HG03575 (cell line): ENCODE results near the gene OR2Z1.
"Not testable (repeated sequence)": the region's sequence is repeated elsewhere in the genome, so short reads cannot be mapped to it uniquely, and the experiment has no call there.

Experiments
- ATAC-seq: cut with Tn5 transposase; IDR thresholded peaks from one replicate; pipeline ENCODE4 v1.9.1; 2021; ENCODE audit not compliant: unreplicated experiment, insufficient number of reproducible peaks, low FRiP score; ENCODE audit errors: extremely low read depth

OR2Z1 gene

DNA sequence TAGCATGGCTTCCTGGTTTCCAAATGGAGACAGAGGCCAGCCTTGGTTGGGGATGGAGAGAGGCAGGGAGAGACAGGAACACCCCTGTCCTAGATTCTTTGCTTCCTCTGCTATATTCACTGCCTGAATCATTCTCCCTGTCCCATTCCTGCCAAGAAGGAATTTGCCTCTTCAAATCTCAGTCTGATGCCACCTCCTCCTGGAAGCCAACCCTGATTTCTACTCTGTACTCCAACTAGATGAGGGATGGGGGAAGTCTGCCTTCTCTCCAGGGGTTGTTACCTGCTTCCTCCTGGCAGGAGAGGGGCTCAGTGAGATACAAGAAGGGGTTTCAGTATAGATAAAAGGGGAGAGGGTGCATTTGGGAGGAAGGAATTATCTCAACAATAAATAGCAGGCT, 21.5 kb upstream of the OR2Z1 start:
- no peak for ATAC-seq

DNA sequence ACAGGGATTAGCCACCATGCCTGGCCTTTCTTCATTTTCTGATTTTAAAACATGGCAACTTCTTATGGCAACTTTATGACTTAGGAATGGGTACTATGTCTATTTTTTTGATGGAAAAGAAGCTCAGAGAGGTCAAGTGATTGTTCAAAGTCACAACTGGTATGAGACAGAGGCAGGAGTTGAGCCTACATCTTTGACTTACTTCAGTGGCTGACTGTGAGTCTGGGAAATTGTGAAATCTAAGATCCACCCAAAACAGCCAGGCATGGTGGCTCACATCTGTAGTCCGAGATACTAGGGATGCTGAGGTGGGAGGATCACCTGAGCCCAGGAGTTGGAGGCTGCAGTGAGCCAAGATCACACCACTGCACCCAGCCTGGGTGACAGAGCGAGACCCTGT, 20.5 kb upstream of the OR2Z1 start:
- ATAC-seq, result no peak

DNA sequence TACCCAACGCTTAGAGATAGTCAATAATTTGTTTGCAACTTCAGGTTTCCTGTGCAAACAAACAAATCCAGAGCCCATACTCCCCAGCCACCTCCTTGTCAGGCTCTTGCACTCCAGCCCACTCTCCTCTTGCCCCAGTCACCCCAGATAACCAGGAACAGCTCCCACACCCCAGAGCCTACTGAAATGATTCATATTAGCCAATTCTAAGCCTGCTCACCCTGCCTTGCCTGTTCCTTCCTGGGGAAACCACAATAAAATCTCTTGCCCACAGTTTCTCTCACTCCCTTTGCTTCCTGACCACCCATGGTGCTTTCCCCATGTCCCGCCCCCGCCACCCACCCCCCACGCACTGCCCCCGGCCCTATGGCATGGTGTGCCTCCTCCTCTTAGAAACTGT, 19.1 kb upstream of the OR2Z1 start:
- ATAC-seq, result no peak

DNA sequence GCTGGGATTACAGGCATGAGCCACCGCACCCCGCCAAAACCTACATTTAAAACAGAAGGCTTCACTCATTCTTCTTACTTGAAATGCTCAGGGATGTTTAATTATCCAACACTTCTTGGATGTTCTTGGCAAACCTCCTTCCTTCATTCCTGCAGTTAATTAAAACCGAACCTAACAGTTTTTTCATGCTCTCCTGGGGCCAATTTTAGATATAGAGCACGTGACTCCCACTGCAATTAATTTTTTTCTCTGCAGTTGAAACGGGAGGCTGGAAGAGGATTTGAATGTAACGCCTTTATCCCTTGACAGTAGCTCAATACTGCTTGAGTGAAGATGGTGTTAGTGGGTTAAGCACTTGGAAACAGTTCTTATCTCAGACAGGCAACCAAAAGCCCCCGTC, 18.2 kb upstream of the OR2Z1 start:
- ATAC-seq, result no peak

DNA sequence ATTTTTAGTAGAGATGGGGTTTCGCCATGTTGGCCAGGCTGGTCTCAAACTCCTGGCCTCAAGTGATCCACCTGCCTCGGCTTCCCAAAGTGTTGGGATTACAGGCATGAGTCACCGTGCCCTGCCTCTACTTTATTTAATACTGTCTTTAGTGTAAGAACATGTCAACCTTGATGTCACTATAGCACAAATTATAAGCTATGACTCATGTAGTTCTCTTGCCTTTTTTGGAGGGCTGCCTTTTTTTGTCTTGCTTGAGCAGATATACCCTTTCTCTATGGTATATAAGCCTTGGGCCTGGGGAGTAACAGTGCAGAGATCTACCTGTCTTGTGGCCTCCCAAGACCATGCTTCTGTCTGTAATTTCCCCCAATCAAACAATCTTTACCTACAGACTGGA, 16.1 kb upstream of the OR2Z1 start:
- not testable (repeated sequence) for ATAC-seq

DNA sequence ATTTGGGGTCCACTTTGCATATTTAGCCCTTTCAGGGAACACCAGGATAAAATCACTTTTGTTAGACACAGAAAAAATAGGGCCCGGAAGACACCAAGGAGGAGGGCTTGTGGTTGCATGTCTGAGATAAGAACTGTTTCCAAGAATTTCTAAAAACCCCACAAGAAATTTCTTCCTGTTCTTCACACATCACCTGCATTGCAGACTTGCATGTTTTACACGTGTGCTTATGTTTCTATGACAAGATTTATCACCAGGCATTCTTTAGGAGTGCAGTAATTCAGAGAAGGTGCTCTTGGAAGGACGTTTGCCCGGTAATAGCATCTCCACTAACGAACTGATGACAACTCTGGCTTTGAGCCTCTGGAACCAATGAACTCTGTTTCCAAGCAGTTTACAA, 15.7 kb upstream of the OR2Z1 start:
- no peak for ATAC-seq

DNA sequence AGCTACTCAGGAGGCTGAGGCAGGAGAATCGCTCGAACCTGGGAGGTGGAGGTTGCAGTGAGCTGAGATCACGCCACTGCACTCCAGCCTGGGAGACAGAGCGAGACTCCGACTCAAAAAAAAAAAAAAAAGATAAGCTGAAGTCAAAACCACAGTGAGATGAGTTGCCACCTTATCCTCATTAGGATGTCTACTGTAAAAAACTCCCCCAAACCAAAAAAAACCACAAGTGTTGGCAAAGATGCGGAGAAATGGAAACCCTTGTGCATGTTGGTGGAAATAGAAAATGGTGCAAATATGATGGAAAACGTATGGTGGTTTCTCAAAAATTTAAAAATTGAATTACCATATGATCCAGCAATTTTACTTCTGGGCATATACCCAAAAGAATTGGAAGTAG, 11.1 kb upstream of the OR2Z1 start:
- ATAC-seq, result not testable (repeated sequence)

DNA sequence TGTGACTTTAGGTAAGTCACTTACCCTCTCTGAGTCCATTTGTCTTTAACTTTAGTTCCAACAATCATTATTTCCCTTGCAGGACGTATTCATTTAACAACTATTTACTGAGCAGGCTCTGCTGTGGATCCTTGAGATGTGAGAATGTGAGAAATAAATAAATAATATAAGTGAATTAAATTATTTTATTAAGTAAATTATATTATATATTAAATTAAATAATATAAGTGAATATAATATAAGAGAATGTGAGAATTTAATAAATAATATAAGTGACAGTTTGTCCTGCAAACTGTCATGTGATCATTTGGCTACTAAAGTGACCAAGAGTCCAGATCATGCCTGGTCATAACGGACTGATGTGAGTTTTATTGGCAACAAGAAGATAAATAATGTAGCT, 598 bp downstream of the OR2Z1 start:
- ATAC-seq, result no peak

DNA sequence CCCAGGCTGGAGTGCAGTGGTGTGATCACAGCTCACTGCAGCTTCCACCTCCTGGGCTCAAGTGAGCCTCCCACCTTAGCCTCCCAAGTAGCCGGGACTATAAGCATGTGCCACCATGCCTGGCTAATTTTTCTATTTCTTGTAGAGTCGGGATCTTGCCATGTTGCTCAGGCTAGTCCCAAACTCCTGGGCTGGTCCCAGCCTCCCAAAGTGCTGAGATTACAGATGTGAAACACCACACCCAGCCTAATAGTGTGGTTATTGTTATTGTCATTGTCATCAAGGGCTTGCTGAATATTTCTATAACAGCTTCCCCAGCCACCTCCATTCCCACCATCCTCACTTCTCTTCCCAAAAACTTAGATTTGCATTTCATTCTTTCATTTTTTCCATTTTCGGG, 2.8 kb downstream of the OR2Z1 start:
- no peak for ATAC-seq

DNA sequence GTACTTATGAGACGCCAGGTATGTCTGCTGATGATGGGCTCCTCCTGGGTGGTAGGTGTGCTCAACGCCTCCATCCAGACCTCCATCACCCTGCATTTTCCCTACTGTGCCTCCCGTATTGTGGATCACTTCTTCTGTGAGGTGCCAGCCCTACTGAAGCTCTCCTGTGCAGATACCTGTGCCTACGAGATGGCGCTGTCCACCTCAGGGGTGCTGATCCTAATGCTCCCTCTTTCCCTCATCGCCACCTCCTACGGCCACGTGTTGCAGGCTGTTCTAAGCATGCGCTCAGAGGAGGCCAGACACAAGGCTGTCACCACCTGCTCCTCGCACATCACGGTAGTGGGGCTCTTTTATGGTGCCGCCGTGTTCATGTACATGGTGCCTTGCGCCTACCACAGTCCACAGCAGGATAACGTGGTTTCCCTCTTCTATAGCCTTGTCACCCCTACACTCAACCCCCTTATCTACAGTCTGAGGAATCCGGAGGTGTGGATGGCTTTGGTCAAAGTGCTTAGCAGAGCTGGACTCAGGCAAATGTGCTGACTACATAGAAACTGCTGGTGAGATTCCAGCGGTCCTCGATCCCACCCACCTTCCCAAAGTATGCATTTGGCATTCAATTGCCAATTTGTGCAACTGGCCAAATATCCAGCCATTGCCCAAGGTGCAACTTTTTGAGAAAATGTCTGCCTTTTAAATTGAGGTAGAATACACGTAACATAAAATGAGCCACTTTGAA, 10.2 kb downstream of the OR2Z1 start:
- ATAC-seq, result no peak

DNA sequence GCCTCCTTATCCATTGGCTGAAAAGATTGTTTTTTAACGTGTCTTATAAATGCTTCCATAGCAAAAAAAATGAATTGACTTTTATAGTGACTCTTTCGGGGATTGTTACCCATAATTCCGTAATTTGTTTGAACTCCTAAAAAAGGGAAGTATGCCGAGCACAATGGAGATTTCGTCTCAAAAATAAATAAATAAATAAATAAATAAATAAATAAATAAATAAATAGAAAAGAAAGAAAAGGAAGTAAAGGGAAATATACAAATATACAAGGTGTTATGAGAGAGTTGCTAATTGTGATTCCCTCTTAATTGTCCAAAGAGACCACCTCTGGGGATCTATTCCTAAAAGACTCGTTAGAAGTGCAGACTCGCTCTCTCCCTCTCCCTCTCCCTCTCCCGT, 16.9 kb downstream of the OR2Z1 start:
- ATAC-seq, result no peak

DNA sequence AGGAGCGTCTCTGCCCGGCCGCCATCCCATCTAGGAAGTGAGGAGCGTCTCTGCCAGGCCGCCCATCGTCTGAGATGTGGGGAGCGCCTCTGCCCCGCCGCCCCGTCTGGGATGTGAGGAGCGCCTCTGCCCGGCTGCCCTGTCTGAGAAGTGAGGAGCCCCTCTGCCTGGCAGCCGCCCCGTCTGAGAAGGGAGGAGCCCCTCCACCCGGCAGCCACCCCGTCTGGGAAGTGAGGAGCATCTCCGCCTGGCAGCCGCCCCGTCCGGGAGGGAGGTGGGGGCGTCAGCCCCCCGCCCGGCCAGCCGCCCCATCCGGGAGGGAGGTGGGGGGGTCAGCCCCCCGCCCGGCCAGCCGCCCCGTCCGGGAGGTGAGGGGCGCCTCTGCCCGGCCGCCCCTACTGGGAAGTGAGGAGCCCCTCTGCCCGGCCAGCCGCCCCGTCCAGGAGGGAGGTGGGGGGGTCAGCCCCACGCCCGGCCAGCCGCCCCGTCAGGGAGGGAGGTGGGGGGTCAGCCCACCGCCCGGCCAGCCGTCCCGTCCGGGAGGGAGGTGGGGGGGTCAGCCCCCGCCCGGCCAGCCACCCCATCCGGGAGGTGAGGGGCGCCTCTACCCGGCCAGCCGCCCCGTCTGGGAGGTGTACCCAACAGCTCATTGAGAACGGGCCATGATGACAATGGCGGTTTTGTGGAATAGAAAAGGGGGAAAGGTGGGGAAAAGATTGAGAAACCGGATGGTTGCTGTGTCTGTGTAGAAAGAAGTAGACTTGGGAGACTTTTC, 18.0 kb downstream of the OR2Z1 start:
- ATAC-seq, result not testable (repeated sequence)

DNA sequence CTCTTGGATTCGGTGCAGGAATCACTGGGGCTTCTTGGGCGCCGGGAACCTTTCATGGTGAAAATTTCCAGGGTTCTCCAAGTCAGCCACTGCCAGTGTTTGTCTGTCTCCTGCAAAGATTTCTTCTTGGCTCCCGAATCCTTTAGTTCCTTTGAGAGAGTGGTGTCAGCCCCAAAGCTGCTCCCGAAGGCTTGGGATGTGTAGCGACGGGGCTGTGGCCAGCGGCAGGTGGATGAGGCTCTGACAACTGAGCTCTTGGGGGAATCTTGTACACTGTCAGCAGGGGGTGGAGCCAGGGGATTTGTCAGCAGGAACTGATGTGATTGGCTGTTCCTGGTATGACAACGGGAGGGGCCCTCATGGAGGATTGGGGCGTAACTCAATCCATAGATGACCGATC, 45.8 kb downstream of the OR2Z1 start:
- ATAC-seq, result not testable (repeated sequence)

DNA sequence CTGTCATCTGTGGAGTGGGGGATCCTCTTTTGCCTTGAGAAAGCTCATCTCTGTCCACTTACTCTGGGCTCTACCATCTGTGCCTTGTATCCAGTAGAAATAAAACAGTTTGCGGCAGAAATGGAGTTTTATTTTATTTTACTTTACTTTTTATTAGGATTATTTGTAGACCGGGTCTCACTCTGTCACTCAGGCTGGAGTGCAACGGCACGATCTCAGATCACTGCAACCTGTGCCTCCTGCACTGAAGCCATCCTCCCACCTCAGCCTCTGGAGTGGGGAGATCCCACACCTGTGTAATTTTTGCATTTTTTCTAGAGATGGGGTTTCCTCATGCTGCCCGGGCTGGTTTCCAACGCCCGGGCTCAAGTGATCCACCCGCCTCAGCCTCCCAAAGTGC, 47.8 kb downstream of the OR2Z1 start:
- ATAC-seq, result not testable (repeated sequence)

DNA sequence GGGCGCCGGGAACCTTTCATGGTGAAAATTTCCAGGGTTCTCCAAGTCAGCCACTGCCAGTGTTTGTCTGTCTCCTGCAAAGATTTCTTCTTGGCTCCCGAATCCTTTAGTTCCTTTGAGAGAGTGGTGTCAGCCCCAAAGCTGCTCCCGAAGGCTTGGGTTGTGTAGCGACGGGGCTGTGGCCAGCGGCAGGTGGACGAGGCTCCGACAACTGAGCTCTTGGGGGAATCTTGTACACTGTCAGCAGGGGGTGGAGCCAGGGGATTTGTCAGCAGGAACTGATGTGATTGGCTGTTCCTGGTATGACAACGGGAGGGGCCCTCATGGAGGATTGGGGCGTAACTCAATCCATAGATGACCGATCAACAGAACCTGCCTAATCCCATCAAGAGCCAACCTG, 52.2 kb downstream of the OR2Z1 start:
- not testable (repeated sequence) for ATAC-seq
